Left colon (tissue), 2 donors: Measurements from ENCODE around the gene TMEM269. TPM values are rescaled to one million over a fixed set of nuclear protein-coding genes. Genes with fewer than 3 reads are reported as not detected.
"Not testable (repeated sequence)": the region's sequence is repeated elsewhere in the genome, so short reads cannot be mapped to it uniquely, and the experiment has no call there.

Source experiments
- ATAC-seq: fragments of 200-7000 bp; cut with Tn5 transposase; one replicate; pipeline ENCODE4 v1.9.1; 2020; ENCODE audit warnings: mild to moderate bottlenecking, moderate library complexity
- DNase-seq, 2 donors: peaks; one replicate each; pipeline ENCODE4 v3.0.0-alpha.2; 2020
- intact Hi-C, 2 donors: fragments of 100-400 bp; cut with DNase I in 1 of 2; cut with micrococcal nuclease in 1 of 2; formaldehyde crosslinking; loops; one replicate each; pipeline versions ENCODE4 v1.11.2 to v1.14.0; 2022; cut with DNase I, micrococcal nuclease
- total RNA-seq, 2 donors: library from RNA; stranded (reverse); fragmentation: NEBNext Ultra II Directional; extraction: Animal tissue kit (Norgen Biotek cat#: 25700); gene quantifications; one replicate each; pipeline ENCODE4 v1.2.1, GENCODE V29; 2021
- donor health status: DM: no; HTN: no; CAD: no.
- donor health status: DM: yes; HTN: yes; CAD: no.

The TMEM269 gene
- total RNA-seq, 2 donors from 2014 or later = 0.20 to 1.6 TPM

DNA sequence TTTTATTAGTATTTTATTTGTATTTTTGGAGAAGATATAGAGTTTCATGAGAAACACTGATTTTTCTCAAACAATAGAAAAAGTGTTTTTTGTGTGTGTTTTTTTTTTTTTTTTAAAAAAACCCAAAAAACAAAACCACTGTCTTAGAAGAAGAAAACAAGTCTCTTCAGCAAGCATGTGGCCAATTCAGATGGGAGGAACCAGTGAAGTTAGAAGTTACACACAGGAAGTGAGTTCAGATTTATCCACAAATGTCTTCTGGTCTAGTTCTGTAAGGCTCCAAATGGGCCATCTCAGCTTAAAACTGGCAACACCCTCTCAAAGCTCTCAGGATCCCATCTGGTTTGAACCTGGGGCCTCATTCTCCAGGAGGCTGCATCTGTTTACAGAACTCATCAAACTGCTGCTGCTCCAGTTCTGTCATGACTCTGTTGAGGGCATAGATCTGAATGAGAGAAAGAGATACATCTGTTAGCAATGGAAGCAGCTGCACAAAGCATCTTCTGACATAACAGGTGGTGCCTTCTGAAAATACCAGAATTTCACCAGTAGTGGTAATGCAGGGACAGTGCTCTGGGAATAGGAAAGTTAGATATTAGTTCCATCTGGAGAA lies 22.4 kb downstream of the TMEM269 start:
- no peak for ATAC-seq
- intact Hi-C loops = no loop called here
- DNase-seq = no peak

DNA sequence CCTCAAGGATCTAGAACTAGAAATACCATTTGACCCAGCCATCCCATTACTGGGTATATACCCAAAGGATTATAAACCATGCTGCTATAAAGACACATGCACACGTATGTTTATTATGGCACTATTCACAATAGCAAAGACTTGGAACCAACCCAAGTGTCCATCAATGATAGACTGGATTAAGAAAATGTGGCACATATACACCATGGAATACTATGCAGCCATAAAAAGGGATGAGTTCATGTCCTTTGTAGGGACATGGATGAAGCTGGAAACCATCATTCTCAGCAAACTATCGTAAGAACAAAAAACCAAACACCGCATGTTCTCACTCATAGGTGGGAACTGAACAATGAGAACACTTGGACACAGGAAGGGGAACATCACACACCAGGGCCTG lies 30.0 kb downstream of the TMEM269 start:
- ATAC-seq, intact Hi-C loops, DNase-seq: not testable (repeated sequence)

GRCh38 chr1:42815941-42816584 lies 31.3 kb downstream of the TMEM269 start:
- intact Hi-C loops = no loop called here
- peak; percentile 17 for ATAC-seq
- peak in 1 of 2 donors; percentile 13 for DNase-seq

- ATAC-seq (peak; percentile 95), DNase-seq (peak; percentile 90 to 97)
- intact Hi-C loops = no loop called here
Measured at GRCh38 chr1:42816585-42817439, 32.0 kb downstream of the TMEM269 start, which contains the start of the genes ERMAP and SVBP. Gene ERMAP (plus strand): TSS chr1:42817122. CDS start chr1:42830449, 13,327 bp downstream. Gene SVBP (minus strand): TSS chr1:42817397. CDS start chr1:42816544, 853 bp downstream.

DNA sequence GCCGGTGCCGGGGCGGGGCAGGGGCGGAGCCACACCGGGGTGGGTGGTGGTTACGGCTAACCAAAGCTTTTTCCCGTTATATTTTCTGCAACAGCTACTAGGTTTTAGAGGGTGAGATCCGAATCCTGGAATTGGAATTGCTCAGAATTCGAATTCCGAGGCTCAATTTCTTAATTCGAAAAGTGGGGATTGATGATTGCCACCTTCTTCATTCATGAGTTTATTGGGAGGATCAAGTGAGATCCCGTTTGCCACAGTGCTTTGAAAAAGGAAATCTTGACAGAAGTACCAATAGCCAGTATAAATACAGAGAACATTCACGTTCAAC lies 32.6 kb downstream of the TMEM269 start:
- no peak for ATAC-seq
- intact Hi-C loops = no loop called here
- no peak for DNase-seq

- intact Hi-C loops = no loop called here
- ATAC-seq = no peak
Measured at GRCh38 chr1:42817976-42818375, 33.2 kb downstream of the TMEM269 start.

DNA sequence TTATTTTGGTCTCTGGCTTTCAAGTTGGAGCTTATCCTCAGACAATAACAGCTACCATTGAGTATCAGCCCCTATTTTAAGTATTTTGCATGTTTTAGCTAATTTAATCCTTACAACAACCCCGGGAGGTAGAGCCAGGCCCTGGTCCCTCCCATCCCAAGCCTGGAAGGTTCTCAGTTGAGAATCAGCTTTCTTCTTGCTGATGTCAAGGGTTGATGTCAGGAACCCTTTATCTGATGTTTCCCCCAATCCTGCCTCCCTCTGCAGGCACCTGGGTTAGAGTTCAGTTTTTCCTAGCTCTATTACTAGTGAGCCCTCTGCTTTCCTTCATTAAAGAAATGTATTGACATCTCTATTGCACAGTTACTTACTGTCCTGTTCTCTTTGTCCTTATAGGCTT lies 36.0 kb downstream of the TMEM269 start:
- intact Hi-C loops = no loop called here
- ATAC-seq = no peak
- DNase-seq = no peak

More at GRCh38 chr1:42817976-42818375, 33.2 kb downstream of the TMEM269 start:
- DNase-seq = no peak

DNA sequence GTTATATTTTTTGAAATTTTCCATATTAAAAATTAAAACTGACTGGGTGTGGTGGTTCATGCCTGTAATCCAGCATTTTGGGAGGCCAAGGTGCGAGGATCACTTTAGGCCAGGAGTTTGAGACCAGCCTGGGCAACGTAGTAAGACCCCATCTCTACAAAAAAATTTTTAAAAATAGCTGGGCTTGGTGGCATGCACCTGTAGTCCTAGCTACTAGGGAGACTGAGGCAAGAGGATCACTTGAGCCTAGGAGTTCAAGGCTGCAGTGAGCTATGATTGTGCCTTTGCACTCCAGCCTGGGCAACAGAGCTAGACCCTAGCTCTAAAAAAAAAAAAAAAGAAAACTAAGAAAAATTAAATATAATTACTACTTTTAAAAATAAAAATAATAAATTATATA lies 36.9 kb downstream of the TMEM269 start:
- no peak for ATAC-seq
- no peak for DNase-seq
- intact Hi-C loops = no loop called here

- ATAC-seq (no peak), DNase-seq (no peak)
- intact Hi-C loops = no loop called here
Measured at GRCh38 chr1:42822800-42823392, 38.1 kb downstream of the TMEM269 start.

DNA sequence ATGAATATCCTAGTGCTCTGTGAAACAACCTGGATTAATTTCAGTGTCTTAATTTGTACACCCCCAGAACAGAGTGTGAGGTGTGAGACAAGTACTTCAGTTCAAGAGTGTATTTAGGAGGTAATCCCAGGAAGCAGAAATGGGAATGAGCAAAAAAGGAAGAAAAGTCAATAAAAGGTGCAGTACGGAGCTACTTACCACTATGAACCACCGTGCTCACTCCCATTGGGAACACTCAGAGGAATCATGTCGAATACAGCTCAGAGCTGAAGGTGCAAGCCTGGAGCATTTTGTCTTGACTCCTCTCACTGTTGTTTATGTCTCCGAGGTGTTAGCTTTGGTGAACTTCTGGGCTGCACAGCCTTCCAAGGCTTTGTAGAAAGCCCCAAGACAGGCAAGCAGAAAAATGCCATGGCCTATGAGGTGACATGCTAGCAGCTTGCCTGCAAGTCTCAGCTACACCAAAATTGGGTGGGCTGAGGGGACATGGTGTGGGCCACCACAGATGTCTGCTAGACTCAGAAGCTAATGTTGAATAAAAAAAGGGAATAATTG lies 39.8 kb downstream of the TMEM269 start:
- intact Hi-C loops = no loop called here
- DNase-seq (no peak), ATAC-seq (no peak)

DNA sequence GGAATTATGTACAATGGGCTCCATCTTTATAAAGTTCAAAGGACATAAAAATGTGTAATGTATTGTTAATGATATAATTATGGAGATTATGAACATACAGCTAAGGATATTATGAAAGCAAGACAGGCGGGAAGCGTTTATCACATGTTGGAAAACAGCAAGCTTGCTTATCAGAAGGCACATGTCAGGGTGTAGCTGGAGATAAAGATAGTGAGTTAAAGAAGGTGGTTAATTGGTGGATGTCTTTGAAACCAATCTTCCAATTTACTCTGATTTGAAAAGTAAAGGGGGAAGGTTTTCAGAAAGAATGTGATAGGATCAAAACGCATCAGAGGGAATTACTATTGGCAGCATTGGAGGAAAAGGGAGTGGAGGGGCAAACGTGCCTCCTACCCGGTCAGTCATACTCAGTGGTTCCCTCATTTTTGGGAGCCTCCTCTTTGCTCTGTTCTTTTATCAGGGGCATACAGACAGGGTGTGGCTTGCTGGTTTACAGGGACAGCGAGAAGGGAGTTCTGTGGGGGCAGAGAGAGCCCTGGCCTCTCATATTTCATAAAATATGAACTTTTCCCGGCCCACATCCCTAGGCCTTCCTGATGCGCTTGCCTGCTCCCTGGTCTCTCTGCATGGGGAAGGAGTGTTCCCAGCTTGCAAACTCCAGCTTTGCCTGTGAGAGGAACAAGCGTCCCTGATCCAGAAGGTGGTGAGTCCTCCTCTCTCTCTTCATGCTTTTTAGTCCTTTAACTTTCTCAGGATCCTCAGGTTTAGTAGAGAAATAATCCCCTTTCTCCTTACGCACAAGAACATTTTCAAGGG lies 40.5 kb downstream of the TMEM269 start:
- DNase-seq = no peak
- ATAC-seq = no peak
- intact Hi-C loops = no loop called here

GRCh38 chr1:42830631-42831030 lies 45.8 kb downstream of the TMEM269 start:
- intact Hi-C loops = no loop called here
- DNase-seq = no peak
- no peak for ATAC-seq

GRCh38 chr1:42831273-42831672 lies 46.5 kb downstream of the TMEM269 start:
- intact Hi-C loops = no loop called here
- no peak for DNase-seq
- ATAC-seq = no peak

- no peak for ATAC-seq
- no peak for DNase-seq
- intact Hi-C loops = no loop called here
Measured at GRCh38 chr1:42832641-42833240, 48.0 kb downstream of the TMEM269 start.

DNA sequence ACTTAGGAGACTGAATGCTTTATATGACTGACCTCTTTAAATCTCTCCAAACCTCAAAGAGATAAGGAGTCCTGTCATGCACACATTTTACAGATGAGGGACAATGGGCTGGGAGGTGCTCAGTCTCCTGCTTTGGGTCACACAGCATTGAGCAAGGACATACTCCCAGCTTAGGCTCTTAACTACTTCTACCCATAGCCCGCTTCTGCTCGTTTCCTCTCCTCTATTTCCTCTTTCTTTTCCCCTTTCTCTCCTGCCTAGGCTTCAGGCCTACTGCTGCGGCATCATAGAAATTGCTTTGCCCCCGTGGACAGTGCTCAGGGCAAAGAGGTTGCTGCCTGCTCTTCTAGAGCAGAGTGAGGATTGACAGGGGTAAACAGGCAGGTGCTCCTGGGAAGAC lies 49.2 kb downstream of the TMEM269 start:
- intact Hi-C loops = no loop called here
- no peak for DNase-seq
- no peak for ATAC-seq

GRCh38 chr1:42834803-42835202 lies 50.0 kb downstream of the TMEM269 start:
- intact Hi-C loops = no loop called here
- no peak for DNase-seq
- no peak for ATAC-seq

DNA sequence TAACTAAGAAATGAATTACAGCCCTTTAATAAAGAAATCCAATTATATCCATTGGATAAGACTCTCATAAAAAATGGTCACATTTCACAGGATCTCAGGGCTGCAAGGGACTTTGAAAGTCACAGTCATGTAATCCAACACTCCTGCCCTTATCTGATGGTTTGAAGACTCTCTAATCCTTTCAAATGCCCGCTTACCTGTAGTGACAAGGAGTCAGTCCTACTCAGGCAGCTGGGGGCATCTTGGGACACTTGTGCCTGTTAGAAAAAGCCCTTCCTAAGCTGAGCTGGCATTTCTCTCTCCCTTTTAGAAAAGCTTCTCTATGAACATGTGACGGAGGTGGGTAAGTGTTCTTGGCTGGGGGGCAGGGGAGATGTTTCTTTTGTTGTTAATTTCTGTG lies 50.6 kb downstream of the TMEM269 start:
- DNase-seq (no peak), ATAC-seq (no peak)
- intact Hi-C loops = no loop called here

DNA sequence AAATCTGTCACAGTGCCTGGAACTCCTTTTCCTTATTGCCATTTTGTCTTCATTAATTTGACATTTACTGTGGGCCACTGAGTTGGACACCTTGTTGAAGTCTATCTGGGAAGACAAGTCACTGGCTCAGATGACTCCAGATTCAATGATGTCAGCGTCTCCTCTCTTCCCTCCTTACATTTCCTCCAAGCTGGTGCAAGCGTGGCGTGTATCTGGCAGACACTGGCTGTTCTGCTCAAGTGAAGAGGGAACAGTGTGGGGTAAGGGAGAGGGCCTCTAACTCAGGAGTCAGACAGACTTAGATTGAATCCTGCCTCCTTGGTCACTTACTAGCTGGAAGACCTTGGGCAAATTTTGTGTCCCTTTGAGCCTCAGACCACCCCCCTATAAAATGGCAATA lies 52.9 kb downstream of the TMEM269 start:
- no peak for DNase-seq
- intact Hi-C loops = no loop called here
- ATAC-seq = no peak
